GM21515 (cell line): ENCODE results near the gene COL4A2.
A peak's percentile ranks its signal among the peaks of the same experiment; 100 is the strongest.

Source experiments
- ATAC-seq: cut with Tn5 transposase; IDR thresholded peaks from one replicate; pipeline ENCODE4 v1.9.1; 2021; ENCODE audit not compliant: unreplicated experiment

COL4A2 gene

GRCh38 chr13:110338441-110339101 lies 31.5 kb downstream of the COL4A2 start:
- ATAC-seq: no peak

GRCh38 chr13:110339263-110339662 lies 32.2 kb downstream of the COL4A2 start:
- no peak for ATAC-seq

DNA sequence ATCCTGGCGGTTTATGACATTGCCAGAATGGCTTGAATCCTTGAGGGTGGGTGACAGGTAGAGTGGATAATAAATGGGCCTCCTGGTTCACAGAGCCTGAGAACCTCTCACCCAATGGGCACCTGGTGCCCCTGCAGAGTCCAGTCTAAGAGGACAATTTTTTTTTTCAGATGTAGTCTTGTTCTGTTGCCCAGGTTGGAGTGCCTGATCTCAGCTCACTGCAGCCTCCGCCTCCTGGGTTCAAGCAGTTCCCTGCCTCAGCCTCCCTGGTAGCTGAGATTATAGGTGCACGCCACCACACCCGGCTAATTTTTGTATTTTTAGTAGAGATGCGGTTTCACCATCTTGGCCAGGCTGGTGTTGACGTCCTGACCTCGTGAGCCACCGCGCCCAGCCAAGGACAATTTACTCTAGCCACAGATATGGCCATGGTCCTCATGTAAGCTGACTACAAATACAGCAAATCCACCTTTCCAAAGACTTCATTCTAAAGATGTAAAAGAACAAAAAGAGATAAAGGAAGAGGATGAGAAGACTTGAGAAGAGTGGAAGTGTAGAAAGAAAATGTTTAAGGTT lies 33.0 kb downstream of the COL4A2 start:
- ATAC-seq: no peak

GRCh38 chr13:110340812-110341444 lies 33.8 kb downstream of the COL4A2 start:
- peak; percentile 56 for ATAC-seq

DNA sequence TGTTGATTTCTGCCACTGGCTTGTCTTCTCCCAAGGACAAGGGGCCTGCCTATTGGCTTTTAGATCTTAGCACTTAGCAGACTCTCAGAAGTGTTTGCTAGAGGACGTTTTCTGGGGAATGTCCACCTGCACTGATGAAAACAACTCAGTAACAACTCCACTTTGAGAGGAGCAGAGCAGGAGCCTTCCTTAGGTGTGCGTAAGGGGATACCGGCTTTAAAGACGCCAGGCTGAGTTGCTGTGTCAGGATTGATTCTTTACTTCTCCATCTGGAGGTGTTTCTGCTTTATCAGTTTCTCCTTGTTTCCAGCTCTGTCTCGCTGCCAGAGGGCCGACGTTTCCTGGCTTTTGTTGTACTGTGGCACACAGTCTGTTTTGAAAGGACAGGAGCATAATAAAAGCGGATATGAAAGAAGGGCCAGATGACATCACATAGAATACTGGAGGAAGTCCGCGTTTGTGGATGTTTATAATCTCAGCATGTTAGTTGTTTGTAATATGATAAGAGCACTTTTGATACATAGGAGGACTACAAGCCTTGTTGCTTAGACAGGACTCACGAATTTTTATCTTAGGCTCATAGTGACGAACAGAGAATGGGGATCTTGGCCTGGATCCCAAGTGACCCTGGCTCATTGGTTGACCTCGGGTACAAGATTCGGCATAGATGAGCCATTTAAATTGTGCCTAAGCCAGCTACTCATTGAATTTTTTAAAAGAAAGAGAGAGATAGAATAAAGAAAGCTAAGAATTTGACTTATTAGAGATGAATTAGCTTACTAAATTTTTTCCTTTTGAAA lies 34.6 kb downstream of the COL4A2 start:
- ATAC-seq: peak; percentile 65

DNA sequence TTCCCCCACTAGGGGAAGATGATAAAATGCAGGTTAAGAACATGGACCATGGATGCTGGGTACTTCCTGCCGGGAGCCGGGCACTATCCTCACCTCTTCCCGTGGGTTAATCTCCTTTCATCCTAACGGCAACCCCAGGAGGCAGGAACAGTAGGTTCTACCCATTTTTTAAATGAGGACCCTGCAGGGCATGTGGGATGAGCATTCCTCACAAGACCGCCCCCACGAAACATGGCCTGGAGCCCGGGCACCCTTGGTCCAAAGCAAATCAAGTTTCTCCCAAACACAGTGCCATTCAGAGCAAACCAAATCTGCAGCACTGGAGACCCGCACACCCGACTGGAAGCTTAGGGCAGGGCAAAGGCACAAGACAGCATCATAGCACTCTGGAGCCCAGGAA lies 35.4 kb downstream of the COL4A2 start:
- no peak for ATAC-seq

DNA sequence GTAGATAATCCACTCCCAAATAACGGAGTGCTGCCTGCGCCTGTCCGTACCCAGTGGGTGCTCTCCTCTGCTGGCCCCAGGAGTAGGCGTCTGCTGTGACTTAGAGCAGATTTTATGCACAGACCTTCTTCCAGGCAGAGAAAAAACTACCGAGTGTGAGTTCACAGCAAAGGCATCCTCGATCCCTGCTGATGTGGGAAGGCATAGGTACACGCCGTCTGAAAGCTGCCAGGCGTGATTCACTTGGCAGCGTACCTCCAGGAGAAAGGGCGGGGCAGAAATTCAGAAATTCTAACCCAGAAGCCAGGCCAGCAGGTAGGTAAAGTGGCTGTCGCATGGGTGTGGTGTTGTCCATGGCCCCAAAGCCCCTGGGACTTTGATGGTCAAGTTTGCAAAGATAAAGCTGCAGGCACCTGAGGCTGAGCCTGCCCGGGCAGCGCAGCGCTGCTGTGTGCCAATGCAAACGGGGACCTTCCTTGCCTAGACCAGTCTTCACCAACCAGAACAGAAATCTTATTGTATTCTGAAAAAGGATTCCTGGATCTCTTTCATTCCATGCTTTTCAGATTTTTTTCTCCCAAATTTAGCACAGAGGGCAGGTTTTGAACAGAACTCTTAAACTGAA lies 36.3 kb downstream of the COL4A2 start:
- no peak for ATAC-seq

GRCh38 chr13:110344320-110344719 lies 37.2 kb downstream of the COL4A2 start:
- ATAC-seq: no peak

GRCh38 chr13:110345266-110345665 lies 38.2 kb downstream of the COL4A2 start:
- ATAC-seq: no peak

GRCh38 chr13:110345701-110346100 lies 38.6 kb downstream of the COL4A2 start:
- ATAC-seq: no peak

DNA sequence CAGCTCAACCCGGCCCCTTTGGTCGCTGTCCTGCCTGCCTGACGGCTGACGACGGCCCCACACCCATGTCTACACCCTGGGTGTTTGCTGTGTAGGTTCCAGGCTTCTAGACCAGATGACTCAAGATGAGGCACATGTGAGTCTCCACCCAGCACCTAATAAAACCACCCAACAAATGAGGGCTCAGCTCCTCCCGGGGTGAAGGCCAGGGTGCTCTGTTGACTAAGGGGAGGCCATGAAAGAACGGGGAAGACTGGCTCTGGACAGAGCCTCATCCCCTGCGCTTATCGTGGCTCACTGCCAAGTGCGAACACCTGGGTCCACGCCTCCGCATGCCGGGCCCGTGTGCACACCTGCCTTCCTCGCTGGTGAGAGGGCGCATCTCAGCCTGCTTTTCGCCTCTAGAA lies 39.6 kb downstream of the COL4A2 start:
- no peak for ATAC-seq

- ATAC-seq: no peak
Measured at GRCh38 chr13:110347088-110347487, 40.0 kb downstream of the COL4A2 start.

GRCh38 chr13:110347535-110348308 lies 40.6 kb downstream of the COL4A2 start:
- ATAC-seq: no peak

DNA sequence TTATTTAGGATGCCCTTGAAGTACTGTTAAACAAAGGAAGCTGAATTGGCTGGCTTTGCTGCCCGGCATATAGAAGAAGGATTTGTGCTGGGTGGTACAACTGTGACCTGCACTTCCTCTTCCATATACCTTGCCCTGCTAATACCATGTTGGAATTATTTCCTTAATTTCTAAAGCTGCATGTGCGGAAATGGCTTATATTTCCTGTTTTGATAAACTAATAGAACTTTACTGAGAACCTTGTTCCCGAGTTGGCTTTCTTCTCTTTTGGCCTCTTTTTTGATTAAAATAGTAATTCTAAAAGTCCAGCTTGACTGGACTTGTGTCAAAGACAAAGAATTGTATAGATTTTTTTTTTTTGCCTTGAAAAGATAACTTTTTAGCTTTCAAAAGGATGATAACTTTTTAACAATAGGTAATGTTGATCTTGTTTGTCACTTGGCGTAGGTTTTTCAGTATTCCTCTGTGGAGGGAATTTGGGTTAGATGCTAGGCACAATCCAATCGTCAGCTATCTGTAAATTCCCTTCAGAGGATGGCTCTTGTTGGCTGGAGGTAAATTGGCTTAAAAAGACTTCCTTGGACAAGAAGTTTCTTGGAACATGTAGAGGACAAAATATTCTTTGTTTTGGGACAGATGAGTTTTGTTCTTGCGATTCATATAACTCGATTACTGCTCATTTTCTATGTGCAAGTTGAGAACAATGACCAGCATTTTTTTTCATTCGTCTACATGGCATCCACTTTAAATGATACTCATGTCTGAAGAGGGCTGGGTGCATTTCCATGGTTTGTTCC lies 41.4 kb downstream of the COL4A2 start:
- ATAC-seq: no peak

- ATAC-seq: no peak
Measured at GRCh38 chr13:110349239-110349638, 42.2 kb downstream of the COL4A2 start.

GRCh38 chr13:110350049-110350448 lies 43.0 kb downstream of the COL4A2 start:
- no peak for ATAC-seq

DNA sequence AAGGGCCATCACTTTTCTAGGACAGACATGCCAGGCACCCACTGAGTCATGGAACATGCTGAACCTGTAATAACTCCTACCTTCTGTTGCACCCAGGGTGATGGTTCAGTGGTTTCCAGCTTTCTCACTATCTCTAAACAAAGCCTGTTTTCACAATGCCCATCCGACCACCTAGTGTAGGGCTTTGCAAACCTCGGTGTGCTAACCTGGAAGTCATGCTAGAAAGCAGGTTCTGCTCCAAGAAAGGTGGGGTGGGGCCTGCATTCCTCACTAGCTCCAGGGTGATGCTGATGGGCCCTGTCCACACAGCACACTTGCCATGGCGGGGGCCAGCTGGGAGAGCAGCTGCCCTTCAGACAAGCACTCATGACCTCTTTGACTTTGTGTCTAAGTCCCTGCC lies 43.4 kb downstream of the COL4A2 start:
- no peak for ATAC-seq

DNA sequence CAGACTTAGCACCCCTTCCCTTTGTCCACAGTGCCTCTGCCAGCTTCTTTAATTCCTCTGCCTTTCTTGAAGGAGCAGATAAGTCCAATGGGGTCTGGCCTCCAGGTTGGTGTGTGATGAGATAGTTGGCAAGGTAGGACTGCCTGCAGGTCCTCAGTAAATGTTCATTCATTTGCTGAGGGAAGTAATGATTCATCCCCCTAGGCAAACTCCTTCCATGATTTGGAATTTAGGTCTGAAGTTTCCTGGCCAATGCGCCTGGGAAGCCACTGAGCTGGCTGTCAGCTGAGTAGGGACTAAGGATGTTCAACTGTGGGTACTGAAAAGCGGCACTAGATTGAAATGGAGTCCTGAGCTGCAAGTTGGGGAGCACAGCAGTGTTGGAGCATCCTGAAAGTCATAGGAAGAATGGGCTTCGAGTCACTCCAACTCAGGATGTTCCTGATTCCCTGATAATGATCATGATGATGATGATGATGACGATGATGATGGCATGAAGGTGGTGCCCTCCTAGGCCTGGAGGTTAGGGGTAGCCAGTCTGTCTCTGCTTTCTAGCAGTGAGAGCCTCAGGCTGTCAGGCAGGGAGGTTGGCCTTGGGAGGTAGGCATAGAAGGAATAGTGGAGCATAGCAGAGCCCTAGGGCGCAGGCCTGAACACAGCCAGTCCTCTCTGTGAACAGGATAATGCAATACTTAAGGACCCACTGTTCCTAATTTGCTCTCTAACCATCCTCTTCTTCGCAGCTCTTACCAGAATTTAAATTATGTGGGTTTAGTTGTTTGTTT lies 44.7 kb downstream of the COL4A2 start:
- no peak for ATAC-seq

- no peak for ATAC-seq
Measured at GRCh38 chr13:110352735-110353134, 45.7 kb downstream of the COL4A2 start.
